IPS-15b (cell line): Measurements from ENCODE around the gene NPY.

Experiments
- H3K27me3 ChIP-seq: one replicate; pipeline ENCODE4 v1.6.1; 2013; ENCODE audit warnings: low read length; ENCODE audit not compliant: control insufficient read depth, insufficient read depth
- H3K36me3 ChIP-seq: one replicate; pipeline ENCODE4 v1.6.1; 2013; ENCODE audit warnings: low read length; ENCODE audit not compliant: control insufficient read depth, insufficient read depth
- H3K4me1 ChIP-seq: one replicate; pipeline ENCODE4 v1.6.1; 2013; ENCODE audit warnings: mild to moderate bottlenecking, low read length; ENCODE audit not compliant: control insufficient read depth, insufficient read depth
- H3K4me3 ChIP-seq: one replicate; pipeline ENCODE4 v1.5.1; 2013; ENCODE audit warnings: low read depth, low read length
- H3K9ac ChIP-seq: one replicate; pipeline ENCODE4 v1.6.1; 2013; ENCODE audit warnings: low read depth, mild to moderate bottlenecking, low read length
- H3K9me3 ChIP-seq: one replicate; pipeline ENCODE4 v1.6.1; 2013; ENCODE audit warnings: mild to moderate bottlenecking, low read length; ENCODE audit not compliant: control insufficient read depth, insufficient read depth

Gene NPY

DNA sequence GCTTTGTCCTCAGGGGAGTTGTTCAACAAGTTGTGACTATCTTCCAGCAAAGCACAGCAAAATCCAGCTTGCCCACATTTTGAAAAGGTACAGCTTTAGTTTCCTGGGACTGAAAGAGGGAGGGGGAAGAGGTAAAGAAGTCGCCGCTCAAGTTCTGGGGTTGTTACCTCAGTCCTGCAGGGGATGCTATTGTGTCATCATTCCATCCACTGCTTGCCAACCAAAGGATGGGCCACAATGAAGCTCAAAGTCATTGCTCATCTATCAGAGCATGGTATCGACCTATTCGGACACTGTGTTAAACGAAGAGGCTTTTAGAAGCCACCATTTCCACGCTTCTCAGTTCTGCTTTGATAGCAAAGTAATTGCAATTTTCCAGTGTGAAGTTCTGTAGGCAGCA, 34.3 kb downstream of the NPY start:
- Histone ChIP-seq H3K9ac (no peak overlapping the region), H3K36me3 (no peaks in the 10 kb centered on the region), H3K4me3 (no peak overlapping the region), H3K27me3 (no peaks in the 10 kb centered on the region), H3K4me1 (peaks cover 8% of the 10 kb centered on the region), H3K9me3 (no peaks in the 10 kb centered on the region)

DNA sequence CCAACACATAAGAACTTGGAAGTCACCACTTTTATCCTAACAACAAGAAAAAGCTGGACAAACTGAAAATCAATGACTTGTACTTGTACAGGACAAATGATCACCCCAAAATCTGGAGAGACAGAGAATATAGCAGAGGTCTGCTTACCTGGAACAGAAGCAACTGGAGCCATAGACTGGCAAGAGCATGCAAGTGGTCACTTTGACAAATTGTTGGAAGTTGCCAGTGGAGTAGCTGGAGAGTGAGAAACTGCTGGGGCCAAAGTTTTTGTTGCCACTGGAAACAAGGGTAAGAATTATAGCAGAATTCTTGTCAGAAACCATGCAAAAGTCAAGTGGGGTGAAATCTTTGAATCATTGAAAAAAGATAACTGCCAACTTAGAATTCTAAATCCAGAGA, 35.2 kb downstream of the NPY start:
- H3K4me3 ChIP-seq = no peak overlapping the region
- no peak overlapping the region for H3K9ac ChIP-seq
- H3K36me3 ChIP-seq = no peaks in the 10 kb centered on the region
- H3K4me1 ChIP-seq = peaks cover 8% of the 10 kb centered on the region
- H3K9me3 ChIP-seq = no peaks in the 10 kb centered on the region
- H3K27me3 ChIP-seq = no peaks in the 10 kb centered on the region

DNA sequence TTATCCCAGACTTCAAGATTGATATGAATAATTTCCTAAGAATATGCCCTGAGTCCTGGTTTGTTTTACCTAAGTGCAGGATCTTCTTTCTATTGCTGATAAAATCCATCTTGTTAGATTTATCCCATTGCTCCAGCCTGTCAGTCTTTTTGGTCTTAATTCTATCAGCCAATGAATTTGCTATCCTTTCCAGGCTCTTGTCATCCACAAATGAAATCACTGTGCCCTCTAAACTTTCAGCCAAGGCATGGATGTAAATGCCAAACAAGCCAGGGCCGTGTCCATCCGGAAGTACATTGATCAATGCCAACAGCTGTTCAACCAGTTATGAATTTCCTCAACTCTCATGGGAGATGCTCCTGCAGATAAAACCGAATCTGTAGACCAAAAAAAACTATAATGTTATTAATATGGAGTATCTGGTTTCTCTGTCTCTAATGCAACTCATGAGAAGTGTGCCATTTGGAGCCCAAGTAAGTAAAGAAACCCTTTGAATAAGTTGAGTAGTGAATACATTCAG, 40.0 kb downstream of the NPY start:
- Histone ChIP-seq H3K36me3 (no peaks in the 10 kb centered on the region), H3K9me3 (no peaks in the 10 kb centered on the region), H3K27me3 (no peaks in the 10 kb centered on the region), H3K9ac (no peak overlapping the region), H3K4me1 (peaks cover 2% of the 10 kb centered on the region), H3K4me3 (no peak overlapping the region)

DNA sequence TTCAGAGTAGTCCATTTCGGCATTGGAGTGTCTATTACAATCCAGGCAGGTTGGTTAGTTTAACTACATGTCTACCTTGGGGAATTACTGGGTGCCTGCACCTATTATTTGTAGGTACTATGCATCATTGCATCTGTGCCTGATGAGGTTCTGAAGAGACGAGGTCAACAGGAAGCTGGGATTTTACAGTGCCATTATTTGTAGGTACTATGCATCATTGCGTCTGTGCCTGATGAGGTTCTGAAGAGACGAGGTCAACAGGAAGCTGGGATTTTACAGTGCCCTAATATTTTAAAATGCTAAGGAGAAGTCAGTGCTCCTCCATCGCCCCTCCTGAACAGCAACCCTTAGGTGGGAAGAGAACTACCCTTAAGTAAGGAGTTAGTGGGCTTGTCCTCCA, 41.7 kb downstream of the NPY start:
- Histone ChIP-seq H3K36me3 (no peaks in the 10 kb centered on the region), H3K4me3 (no peak overlapping the region), H3K9me3 (no peaks in the 10 kb centered on the region), H3K27me3 (no peaks in the 10 kb centered on the region), H3K9ac (no peak overlapping the region), H3K4me1 (no peaks in the 10 kb centered on the region)

DNA sequence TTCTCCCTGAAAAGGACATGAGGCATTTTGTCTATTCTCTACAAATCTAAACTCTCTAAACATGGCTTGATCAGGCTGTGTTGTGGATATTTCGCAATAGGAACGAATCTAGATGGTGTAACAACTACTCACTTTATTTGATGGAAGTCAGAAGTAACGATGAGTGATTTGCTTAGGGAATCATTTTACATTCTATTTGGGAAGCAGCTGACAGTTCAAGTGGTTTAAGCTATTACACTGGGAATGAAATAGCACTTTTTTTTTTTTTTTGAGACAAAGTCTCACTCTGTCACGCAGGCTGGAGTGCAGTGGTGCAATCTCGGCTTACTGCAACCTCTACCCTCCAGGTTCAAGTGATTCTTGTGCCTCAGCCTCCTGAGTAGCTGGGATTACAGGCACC, 44.1 kb downstream of the NPY start:
- Histone ChIP-seq H3K36me3 (no peaks in the 10 kb centered on the region), H3K27me3 (no peaks in the 10 kb centered on the region), H3K9me3 (no peaks in the 10 kb centered on the region), H3K9ac (no peak overlapping the region), H3K4me1 (no peaks in the 10 kb centered on the region), H3K4me3 (no peak overlapping the region)

DNA sequence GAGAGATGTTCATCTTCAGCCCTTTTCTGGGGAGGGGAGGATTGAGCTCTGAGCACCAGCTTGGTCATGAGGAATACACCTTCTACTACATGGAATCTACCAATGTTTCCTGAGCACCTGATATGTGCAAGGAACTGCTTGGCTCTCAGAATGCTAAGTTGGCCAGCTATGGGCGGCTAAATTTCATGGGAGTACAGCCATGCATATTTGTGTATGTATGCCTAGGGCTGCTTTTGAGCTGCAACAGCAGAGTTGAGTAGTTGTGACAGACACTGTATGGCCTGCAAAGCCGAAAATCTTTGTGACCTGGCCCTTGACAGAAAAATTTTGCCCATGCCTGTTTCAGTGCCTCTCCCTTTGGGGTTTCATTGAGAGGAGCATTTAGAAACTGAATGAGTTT, 44.9 kb downstream of the NPY start:
- H3K36me3 ChIP-seq = no peaks in the 10 kb centered on the region
- H3K9me3 ChIP-seq = no peaks in the 10 kb centered on the region
- no peaks in the 10 kb centered on the region for H3K27me3 ChIP-seq
- no peaks in the 10 kb centered on the region for H3K4me1 ChIP-seq
- H3K4me3 ChIP-seq = no peak overlapping the region
- no peak overlapping the region for H3K9ac ChIP-seq

- Histone ChIP-seq H3K36me3 (no peaks in the 10 kb centered on the region), H3K9me3 (no peaks in the 10 kb centered on the region), H3K4me1 (peaks cover 21% of the 10 kb centered on the region), H3K27me3 (peaks cover 36% of the 10 kb centered on the region), H3K9ac (no peak overlapping the region), H3K4me3 (no peak overlapping the region)
Observed at GRCh38 chr7:24334012-24334411, 50.0 kb downstream of the NPY start.

GRCh38 chr7:24334627-24335026, 50.6 kb downstream of the NPY start:
- H3K9ac ChIP-seq = no peak overlapping the region
- no peaks in the 10 kb centered on the region for H3K9me3 ChIP-seq
- peaks cover 21% of the 10 kb centered on the region for H3K4me1 ChIP-seq
- no peak overlapping the region for H3K4me3 ChIP-seq
- peaks cover 39% of the 10 kb centered on the region for H3K27me3 ChIP-seq
- no peaks in the 10 kb centered on the region for H3K36me3 ChIP-seq

GRCh38 chr7:24336461-24336860, 52.5 kb downstream of the NPY start:
- Histone ChIP-seq H3K9ac (no peak overlapping the region), H3K4me3 (peak overlapping the region; percentile 4), H3K27me3 (peaks cover 39% of the 10 kb centered on the region), H3K9me3 (no peaks in the 10 kb centered on the region), H3K36me3 (no peaks in the 10 kb centered on the region), H3K4me1 (peaks cover 21% of the 10 kb centered on the region)

DNA sequence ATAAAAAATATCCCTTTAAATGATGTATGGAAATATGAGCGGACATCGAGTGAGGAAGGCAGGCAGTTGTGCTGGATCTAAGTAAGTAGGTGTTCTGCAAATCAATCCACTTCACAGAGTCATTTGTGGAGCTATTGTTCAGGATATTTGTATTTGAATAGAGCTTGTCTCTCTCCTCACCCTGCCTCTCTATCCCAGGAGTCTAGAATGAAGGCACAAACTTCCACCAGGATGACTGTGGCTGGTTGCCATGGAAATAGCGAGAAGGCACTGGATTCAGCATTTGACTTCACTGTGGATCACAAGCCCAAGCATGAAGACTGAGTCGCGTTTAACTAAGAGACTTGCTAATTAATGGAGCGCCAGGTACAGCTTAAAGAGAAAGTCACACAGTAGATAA, 53.2 kb downstream of the NPY start:
- Histone ChIP-seq H3K9ac (no peak overlapping the region), H3K9me3 (no peaks in the 10 kb centered on the region)

DNA sequence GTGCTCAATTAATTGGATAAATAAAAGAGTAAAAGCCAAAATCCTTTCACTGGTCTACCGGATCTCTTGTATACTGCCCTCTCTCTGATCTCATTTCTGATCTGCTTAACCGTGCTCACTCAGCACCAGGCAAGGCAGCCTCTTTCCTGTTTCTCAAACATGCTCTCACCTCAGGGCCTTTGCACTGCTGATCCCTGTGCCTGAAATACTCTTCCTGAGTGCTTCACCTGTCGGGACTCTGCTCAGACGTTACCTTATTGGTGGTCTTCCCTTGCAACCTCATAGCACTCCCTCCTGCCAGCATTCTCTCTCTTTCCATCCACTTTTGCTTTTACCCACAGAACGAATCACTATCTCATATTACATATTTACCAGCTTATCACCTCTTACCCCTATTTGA, 55.6 kb downstream of the NPY start:
- no peak overlapping the region for H3K9ac ChIP-seq
- H3K4me3 ChIP-seq = no peak overlapping the region
- H3K9me3 ChIP-seq = no peaks in the 10 kb centered on the region
- peaks cover 31% of the 10 kb centered on the region for H3K4me1 ChIP-seq
- no peaks in the 10 kb centered on the region for H3K36me3 ChIP-seq
- H3K27me3 ChIP-seq = peaks cover 40% of the 10 kb centered on the region

More for the DNA sequence above, 53.2 kb downstream of the NPY start:
- peak overlapping the region; percentile 4 for H3K4me3 ChIP-seq
- H3K36me3 ChIP-seq = no peaks in the 10 kb centered on the region
- H3K4me1 ChIP-seq = peaks cover 29% of the 10 kb centered on the region
- peaks cover 43% of the 10 kb centered on the region for H3K27me3 ChIP-seq

DNA sequence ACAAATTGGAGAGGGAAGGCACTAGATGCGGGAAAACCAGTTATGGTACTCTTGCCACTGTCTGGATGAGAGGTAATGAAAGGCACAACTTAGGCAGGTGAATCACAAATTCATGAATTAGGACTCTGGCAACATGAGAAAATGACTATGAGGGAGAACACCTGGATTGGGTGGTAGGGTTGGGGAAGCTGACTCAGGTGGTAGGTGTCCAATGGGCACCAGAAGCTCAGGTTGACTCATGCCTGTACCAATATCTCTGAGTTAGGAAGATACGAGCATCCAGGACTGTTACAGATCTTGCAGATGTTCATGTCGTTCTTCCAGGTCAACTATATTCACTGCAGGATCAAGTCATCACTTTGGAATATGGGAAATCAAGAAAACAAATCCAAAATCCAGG, 56.7 kb downstream of the NPY start:
- peaks cover 33% of the 10 kb centered on the region for H3K27me3 ChIP-seq
- no peaks in the 10 kb centered on the region for H3K36me3 ChIP-seq
- no peak overlapping the region for H3K4me3 ChIP-seq
- peaks cover 31% of the 10 kb centered on the region for H3K4me1 ChIP-seq
- H3K9me3 ChIP-seq = no peaks in the 10 kb centered on the region
- H3K9ac ChIP-seq = no peak overlapping the region
